Type B pancreatic cell (in vitro differentiated cells): Measurements from ENCODE around the gene NCLN. TPM values are rescaled to one million over a fixed set of nuclear protein-coding genes. Genes with fewer than 3 reads are reported as not detected.

ENCODE experiments used
- DNase-seq: peaks from one replicate; pipeline ENCODE4 v3.0.0; 2021; ENCODE audit warnings: mixed read lengths; ENCODE audit not compliant: unreplicated experiment; ENCODE audit errors: extremely low spot score
- H3K27ac Mint-ChIP-seq: 2 replicates; pipeline ENCODE4 v1.8.0; 2021; ENCODE audit warnings: mild to moderate bottlenecking, mixed read lengths
- H3K27me3 Mint-ChIP-seq: 2 replicates; pipeline ENCODE4 v1.8.0; 2021; ENCODE audit warnings: mixed read lengths
- H3K36me3 Mint-ChIP-seq: 2 replicates; pipeline ENCODE4 v1.8.0; 2021; ENCODE audit warnings: mixed read lengths
- H3K4me1 Mint-ChIP-seq: one replicate; pipeline ENCODE4 v1.8.0; 2021; ENCODE audit warnings: mixed read lengths; ENCODE audit not compliant: unreplicated experiment
- H3K4me3 Mint-ChIP-seq: 2 replicates; pipeline ENCODE4 v1.8.0; 2021; ENCODE audit warnings: mild to moderate bottlenecking, mixed read lengths
- H3K9me3 Mint-ChIP-seq: 2 replicates; pipeline ENCODE4 v1.8.0; 2021; ENCODE audit warnings: mixed read lengths
- CTCF ChIP-seq: fragments of 200-600 bp; sonication (generic); conservative IDR thresholded peaks from 2 replicates; pipeline ENCODE4 v1.5.0; 2021; ENCODE audit warnings: antibody characterized with exemption, mild to moderate bottlenecking
- total RNA-seq: library from RNA; stranded (reverse); gene quantifications from 2 replicates; pipeline ENCODE4 v1.2.1, GENCODE V29; 2021; ENCODE audit warnings: low replicate concordance

The NCLN gene
- total RNA-seq, 1 donor from 2014 or later, result 65.8 TPM

GRCh38 chr19:3243819-3244700, 58.3 kb downstream of the NCLN start:
- Mint-ChIP-seq H3K4me3 (no peak overlapping the region), H3K27me3 (peaks cover 4% of the 10 kb centered on the region), H3K9me3 (no peaks in the 10 kb centered on the region), H3K4me1 (no peaks in the 10 kb centered on the region), H3K27ac (no peak overlapping the region), H3K36me3 (no peaks in the 10 kb centered on the region)
- no peak for TF ChIP-seq CTCF
- no peak for DNase-seq

- H3K9me3 Mint-ChIP-seq, result no peaks in the 10 kb centered on the region
- H3K27ac Mint-ChIP-seq, result no peak overlapping the region
- no peaks in the 10 kb centered on the region for H3K4me1 Mint-ChIP-seq
- TF ChIP-seq CTCF, result no peak
- no peak for DNase-seq
- no peak overlapping the region for H3K4me3 Mint-ChIP-seq
- H3K36me3 Mint-ChIP-seq, result no peaks in the 10 kb centered on the region
- peaks cover 4% of the 10 kb centered on the region for H3K27me3 Mint-ChIP-seq
Observed at GRCh38 chr19:3245050-3245449, 59.3 kb downstream of the NCLN start.

GRCh38 chr19:3248728-3249326, 63.1 kb downstream of the NCLN start:
- no peak overlapping the region for H3K27ac Mint-ChIP-seq
- H3K9me3 Mint-ChIP-seq, result no peaks in the 10 kb centered on the region
- no peak overlapping the region for H3K4me3 Mint-ChIP-seq
- no peaks in the 10 kb centered on the region for H3K36me3 Mint-ChIP-seq
- H3K4me1 Mint-ChIP-seq, result no peaks in the 10 kb centered on the region
- H3K27me3 Mint-ChIP-seq, result peaks cover 4% of the 10 kb centered on the region
- TF ChIP-seq CTCF, result no peak
- DNase-seq, result no peak

- Mint-ChIP-seq H3K27me3 (peaks cover 8% of the 10 kb centered on the region), H3K9me3 (no peaks in the 10 kb centered on the region), H3K27ac (no peak overlapping the region), H3K4me3 (no peak overlapping the region), H3K4me1 (no peaks in the 10 kb centered on the region), H3K36me3 (no peaks in the 10 kb centered on the region)
- DNase-seq, result no peak
- TF ChIP-seq CTCF, result no peak
Observed at GRCh38 chr19:3249408-3249807, 63.7 kb downstream of the NCLN start.

GRCh38 chr19:3250675-3251074, 64.9 kb downstream of the NCLN start:
- peak; percentile 57 for TF ChIP-seq CTCF
- Mint-ChIP-seq H3K36me3 (no peaks in the 10 kb centered on the region), H3K27ac (no peak overlapping the region), H3K27me3 (peaks cover 15% of the 10 kb centered on the region), H3K9me3 (no peaks in the 10 kb centered on the region), H3K4me3 (no peak overlapping the region), H3K4me1 (no peaks in the 10 kb centered on the region)
- no peak for DNase-seq
